HL-60 (cell line): ENCODE measurements around the gene ANKRD11.

Source experiments
- POLR2AphosphoS5 ChIP-seq: IDR thresholded peaks from 2 replicates; pipeline ENCODE4 v1.6.1; 2012; ENCODE audit warnings: low read depth
- SPI1 ChIP-seq: IDR thresholded peaks from 2 replicates; pipeline ENCODE4 v1.6.1; 2012; ENCODE audit warnings: low read depth, mild to moderate bottlenecking, borderline replicate concordance
- TF ChIP-seq, protein P1 (sequence below): IDR thresholded peaks from one replicate; pipeline ENCODE4 v1.5.1; 2011; ENCODE audit warnings: low read length, control low read depth, inconsistent platforms; ENCODE audit not compliant: insufficient read depth

DNA sequence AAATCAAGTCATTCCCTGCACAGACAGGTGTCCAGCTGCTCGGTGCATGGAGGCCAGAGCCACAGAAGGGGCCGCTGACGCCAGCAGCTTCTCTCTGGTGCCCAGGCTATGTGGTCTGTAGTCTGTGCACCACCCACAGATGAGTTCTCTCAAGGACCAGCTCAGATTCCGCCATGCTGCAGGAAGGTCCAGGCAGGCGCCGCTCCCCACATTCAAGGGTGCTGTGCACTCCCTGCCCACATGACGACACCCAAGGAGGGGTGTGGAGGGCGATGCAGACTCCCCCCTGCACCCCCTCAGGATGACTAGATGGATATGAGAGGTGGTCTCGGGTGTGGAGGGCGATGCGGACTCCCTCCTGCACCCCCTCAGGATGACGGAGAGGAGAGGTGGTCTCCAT is 119.0 kb downstream of the ANKRD11 start:
- TF ChIP-seq, protein P1, sequence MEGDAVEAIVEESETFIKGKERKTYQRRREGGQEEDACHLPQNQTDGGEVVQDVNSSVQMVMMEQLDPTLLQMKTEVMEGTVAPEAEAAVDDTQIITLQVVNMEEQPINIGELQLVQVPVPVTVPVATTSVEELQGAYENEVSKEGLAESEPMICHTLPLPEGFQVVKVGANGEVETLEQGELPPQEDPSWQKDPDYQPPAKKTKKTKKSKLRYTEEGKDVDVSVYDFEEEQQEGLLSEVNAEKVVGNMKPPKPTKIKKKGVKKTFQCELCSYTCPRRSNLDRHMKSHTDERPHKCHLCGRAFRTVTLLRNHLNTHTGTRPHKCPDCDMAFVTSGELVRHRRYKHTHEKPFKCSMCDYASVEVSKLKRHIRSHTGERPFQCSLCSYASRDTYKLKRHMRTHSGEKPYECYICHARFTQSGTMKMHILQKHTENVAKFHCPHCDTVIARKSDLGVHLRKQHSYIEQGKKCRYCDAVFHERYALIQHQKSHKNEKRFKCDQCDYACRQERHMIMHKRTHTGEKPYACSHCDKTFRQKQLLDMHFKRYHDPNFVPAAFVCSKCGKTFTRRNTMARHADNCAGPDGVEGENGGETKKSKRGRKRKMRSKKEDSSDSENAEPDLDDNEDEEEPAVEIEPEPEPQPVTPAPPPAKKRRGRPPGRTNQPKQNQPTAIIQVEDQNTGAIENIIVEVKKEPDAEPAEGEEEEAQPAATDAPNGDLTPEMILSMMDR = no peak
- no peak for TF ChIP-seq SPI1
- no peak for TF ChIP-seq POLR2AphosphoS5
